HG02763 (cell line): ENCODE measurements around the gene GRIK2.

Source experiments
- ATAC-seq: cut with Tn5 transposase; IDR thresholded peaks from one replicate; pipeline ENCODE4 v1.9.1; 2021; ENCODE audit warnings: mild to moderate bottlenecking, moderate library complexity; ENCODE audit not compliant: unreplicated experiment

Gene GRIK2

DNA sequence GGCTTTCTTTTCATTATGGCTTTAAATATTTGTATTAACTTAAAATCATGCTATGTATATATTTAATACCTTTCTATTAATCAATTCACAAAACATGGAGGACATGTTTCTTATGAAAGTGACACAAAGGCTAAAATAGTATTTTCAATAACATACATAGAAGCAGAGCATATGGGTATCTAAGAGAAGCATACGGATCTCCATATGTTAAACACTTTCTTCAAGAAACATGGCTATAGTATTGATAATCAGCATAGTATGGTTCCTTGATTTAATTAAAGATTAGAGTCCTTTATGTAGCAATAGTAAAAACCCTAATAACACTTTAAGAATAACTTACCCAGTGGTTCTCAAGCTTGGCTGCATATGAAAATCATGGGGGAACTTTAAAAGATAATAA lies 58.5 kb downstream of the GRIK2 start:
- no peak for ATAC-seq

DNA sequence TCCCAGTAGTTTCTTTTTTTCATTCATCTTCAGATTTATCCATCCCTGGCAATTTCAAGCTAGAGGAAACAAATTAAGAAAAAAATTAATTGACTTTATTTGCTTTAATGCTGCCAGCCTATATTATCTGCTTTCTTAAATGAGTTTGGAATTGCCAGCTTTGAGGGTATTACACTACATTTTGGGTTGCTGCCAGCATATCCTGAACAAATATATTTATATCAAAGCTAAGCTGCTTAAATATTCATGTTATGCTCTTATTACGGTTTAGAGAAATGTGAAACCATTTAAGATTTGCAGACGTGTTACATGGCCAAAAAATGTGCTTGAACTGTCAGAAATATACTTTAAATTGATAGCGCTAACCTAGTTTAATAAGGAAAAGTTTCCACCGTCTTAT lies 59.7 kb downstream of the GRIK2 start:
- no peak for ATAC-seq

DNA sequence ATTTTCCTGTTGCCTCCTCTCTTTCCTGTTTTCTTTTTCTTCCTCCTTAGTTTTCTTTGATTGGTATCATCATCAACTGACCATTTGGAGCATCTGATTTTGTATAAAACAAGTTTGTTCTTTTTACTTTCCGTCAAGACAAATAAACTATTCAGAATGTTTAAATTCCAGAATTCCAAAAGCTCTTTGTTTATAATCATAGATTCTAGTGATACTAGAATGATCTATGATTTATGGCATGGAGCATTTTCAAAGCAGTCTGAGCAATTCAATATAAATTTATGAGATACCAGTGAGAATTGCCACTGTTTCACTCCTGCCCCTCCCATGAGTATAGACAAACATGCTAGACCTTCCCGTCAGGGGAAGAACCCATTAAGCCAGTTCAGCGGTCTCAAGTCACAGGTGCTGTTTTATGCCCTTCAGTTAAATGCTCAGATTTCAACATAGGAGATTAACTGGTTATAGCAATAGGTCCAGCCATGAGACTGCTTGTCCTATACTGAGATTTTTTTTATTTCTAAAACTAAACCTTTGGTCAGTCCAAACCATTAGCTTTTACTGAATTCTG lies 60.7 kb downstream of the GRIK2 start:
- no peak for ATAC-seq

DNA sequence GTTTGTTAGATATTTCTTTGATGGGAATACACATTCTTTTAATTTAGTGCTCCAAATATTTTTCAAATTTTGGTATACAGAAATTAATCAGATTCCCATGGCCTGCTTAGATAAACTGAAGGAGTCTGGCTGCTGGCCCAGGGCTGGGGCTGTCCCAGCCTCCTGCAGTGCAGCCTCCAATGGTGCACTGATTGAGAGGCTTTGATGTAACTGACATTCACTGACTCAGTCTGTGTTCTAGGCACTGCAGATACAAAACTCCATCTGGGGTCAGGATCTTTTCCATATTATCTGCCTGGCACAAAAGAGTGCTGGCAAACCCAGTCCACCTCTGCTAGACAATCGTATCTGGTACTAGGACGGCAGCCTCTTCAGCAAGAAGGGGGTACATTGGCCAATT lies 64.8 kb downstream of the GRIK2 start:
- ATAC-seq: no peak

DNA sequence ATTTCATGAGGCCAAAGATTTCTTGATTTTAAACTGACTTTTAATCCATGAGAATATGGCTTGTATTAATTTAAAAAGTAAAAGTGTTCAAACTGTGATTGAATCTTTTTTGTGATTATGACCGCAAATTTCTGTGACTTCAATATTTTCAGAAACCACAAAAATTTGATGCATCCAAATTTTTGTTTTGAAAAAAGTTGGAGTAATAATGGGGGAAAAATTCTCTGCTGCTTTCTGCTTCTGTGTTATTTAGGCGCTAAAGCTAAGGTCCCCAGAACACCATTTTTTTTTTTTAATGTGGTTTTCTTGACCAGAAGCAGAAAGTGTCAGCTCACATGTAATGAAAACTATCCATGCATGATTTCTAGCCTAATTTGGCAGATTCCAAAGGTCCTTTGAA lies 65.3 kb downstream of the GRIK2 start:
- no peak for ATAC-seq

DNA sequence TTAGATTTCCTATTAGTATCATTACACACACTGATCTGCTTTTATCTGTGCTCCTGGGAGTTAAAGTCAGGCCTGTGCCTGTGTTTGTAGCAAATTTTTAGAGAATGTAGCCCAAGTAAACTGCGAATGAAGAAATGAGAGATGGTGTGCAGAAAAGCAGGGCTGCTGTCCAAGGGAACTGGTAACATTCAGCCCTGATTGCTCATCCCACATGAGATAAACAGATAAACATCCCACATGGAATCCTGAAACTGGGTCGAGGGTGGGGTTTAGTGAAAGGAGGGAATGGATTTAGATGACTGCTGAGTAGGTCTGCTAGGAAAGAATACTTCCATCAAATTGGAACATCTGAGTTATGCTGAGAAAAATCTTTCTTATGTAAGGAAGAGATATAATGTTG lies 69.1 kb downstream of the GRIK2 start:
- no peak for ATAC-seq

DNA sequence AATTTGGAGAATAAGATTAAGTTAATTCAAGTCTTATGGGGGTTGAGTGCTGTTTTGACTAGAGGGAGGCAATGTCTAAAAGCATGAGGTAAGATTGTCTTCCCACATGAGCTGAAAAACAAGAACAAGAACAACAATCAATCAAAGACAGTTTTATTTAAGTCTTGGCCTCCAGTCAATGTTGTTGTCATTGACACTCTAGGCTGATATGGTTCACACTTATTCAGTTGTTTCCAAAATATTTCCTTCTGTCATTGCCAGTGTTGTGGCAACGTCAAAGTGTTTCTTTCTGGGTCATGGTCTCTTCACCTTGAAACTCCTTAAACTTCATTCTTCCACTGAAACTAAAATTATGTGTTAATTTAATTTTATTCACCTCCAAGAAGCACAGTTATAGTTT lies 72.4 kb downstream of the GRIK2 start:
- no peak for ATAC-seq

DNA sequence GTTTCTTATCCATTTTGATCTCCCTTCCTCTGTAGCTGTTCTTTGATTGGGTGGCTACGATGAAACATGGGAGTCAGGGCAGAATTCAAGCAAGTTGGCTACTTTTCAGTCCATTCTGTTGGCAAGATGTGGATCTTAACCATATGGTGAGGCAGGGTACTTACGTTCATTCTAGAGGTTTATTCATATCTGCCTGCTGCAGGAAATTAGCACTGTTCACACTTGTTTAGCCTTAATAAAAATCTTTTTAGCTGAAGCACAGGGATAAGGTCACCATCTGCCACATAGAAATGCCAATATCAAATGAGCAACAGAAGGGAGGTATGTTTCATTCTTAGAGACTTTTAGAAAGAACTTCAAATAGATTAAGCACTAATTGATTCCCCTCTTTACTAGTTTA lies 83.9 kb downstream of the GRIK2 start:
- no peak for ATAC-seq

DNA sequence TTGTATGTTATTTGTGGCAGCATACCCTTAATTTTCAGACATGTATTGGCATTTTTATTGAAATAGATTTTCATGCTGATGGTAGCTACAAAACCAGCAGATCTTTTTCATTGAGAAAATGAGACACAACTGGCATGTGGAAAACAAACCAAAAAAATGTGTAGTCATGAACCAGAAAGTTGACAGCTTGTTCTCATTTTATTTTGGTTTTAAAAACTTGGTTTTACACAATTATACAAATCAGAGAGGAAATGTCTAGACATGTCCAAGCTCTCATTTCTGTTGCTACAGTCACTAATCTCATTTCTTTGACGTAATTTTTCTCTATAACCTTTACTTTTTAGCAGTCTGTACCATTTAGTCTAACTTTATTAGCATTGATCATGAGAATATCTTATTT lies 85.4 kb downstream of the GRIK2 start:
- ATAC-seq: no peak

DNA sequence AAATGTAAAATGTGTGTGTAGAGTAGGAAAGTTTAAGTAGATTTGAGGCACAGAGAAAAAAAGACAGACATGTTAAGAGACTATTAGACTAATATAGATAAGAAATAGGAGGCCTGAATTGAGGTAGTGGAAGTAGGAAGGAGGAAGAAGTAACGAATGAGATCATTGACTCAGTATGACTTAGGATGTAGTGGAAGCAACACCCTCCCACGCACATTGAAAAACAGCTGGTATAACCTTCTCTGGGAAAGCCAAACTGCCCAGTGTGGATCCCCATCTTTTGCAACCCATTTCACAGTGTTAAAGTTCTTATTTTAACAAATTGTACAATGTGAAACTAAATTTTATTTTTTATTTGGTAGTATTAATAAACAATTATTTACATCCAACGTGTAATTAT lies 89.1 kb downstream of the GRIK2 start:
- no peak for ATAC-seq

DNA sequence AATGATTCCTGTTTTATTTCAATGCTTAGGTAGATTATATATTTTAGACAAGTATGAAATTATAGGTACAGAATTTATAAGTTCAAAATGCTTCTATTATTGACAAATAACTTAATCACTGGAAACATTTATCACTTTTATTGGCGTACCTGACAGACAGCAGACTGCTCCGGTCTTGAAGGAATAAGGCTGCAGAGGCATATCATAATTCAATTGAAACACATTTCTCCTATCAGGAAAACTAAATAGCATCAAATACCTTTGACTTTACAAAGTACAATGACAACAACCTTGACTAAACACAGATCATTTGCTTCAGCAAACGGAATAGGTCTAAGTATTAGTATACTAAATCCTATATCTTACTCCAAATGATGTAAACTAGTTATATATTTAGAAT lies 91.3 kb downstream of the GRIK2 start:
- no peak for ATAC-seq

DNA sequence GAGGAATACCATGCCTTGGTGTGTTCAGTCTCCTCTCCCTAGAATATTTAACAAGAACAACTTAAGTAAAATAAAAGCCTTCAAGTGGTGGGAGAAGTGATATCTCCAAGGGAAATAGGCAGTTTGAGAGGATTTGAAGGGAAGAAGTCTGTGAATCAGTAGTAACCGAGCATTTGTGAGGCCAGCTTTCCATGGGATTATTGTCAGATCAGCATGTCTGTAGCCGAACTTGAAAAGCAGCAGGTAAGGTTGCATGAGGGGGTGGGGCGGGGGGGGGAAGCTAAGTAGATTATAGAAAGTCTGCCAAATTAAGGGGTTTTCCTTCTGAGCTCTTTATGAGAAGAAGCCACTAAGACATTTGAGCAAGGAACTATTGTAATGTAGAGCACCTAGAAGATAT lies 92.6 kb downstream of the GRIK2 start:
- ATAC-seq: no peak

DNA sequence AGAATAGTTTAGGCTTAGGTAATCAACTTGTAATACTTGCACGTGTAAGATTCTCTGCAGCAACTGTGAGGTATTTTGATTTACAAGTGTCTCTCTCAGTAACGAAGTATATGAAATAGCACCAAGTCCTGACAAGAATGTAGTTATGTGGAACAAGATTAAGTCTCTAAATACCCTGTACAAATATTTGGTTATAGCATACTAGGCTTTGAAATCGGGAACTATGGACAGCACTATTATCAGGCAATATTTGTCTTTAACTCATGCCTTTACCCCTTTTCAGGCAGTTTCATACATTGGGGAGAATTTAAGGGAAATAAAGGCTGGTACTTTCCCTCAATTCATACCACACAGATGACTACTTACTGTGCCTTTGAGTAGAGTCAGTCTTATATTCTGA lies 93.2 kb downstream of the GRIK2 start:
- ATAC-seq: no peak

DNA sequence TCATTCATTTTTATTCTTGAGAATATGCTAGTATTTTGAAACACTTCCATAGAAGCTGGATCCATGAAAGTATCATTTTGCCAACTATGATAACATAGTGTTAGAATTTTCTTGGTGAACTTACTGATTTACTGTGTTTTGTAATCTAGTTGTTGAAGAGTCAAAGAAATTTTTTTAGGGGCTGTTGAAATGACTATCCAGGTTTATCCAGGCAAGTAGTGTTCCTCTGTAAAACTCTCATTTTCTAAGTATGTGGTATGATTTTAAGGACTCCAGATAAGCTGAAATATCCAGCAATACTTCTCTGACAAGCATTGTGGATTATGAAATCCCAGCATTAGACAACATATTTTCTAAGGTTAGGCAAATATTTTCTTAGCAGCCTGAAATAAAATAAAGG lies 95.9 kb downstream of the GRIK2 start:
- ATAC-seq: no peak

DNA sequence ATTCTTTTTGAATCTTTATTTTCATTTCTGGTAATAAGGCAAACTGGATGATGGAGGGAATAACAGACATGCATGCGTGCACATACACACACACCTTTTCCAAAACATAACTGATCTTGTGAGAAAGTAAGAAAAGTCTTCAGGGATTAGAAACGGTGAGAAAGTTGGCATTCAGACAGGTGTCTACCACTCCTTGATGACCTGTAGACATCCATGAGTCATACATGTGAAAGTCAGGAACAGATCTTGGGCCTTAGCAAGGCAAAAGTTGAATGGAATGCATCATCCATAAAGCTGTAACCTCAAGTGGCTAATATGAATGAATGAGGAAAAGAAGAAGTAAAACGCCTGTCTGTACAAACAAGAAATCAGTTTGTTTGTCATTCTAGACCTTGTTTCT lies 97.3 kb downstream of the GRIK2 start:
- no peak for ATAC-seq

DNA sequence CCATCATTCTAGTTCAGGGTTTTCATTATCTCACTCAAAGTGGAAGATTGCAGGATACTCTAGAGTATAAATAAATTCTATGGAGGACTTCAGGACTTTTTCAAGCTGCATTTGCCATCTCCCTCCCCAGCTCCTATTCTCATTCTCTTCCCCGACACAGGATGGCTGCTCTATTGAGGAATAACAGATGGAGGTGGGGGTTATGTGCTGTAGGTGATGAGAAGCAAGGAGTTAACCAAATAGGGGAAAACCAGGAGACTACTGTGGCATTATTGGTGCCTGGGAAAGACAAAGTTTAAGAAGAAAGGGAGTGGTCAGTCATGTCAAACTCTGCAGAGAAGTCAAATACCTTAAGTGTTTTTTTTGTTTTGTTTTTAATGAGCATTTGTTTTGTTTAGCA lies 109.3 kb downstream of the GRIK2 start:
- ATAC-seq: no peak

DNA sequence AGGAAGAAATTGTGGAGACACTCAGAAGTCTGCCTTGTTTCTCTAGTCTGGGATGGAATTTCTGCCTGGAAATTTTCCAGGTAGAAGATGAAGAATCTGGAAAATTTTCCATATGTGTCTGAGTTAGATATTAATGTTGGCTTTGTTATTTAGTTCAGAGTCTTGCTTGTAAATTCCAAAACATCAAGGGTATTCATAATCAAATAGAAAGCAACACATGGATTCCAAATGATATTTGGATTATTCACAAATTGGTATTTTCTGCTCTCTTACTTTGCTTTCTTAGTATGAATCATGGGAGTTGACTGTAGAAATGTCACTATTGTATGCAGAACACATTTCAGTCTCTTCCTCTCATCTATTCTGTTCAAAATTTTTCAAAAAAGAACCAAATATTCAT lies 116.0 kb downstream of the GRIK2 start:
- no peak for ATAC-seq

DNA sequence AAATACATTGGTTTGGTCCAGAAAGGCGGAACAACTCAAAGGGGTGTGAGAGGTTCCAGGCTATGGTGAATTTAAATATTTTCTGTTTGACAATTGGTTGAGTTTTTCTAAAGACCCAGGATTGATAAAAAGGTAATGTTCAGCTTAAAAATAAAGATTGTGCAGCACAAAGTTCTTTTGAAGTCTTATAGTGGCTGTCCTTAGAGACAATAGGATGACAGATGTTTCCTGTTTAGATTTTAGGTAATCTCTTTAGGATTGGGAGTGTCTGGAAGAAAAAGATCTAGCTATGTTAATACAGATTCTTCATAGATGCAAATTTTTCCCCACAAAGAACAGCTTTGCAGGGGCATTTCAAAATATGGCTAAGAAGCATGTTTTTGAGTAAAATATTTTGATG lies 119.7 kb downstream of the GRIK2 start:
- ATAC-seq: no peak

DNA sequence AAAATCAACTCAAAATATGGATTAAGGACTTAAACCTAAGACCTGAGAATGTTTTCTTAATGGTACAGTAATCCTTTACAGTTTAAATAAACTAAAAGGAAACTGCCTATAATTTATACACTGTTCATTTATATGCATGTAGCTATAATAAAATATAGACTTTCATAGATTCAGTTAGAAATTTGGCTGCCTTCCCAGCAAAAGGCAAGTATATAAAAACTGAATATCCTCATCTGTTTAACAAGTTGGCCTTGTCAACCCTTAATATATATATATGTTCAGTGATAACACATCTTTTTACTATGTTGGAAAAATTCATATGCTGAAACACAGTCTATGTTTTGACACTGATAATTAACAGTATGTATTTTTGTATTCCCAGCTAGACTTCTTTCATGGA lies 123.1 kb downstream of the GRIK2 start:
- no peak for ATAC-seq

DNA sequence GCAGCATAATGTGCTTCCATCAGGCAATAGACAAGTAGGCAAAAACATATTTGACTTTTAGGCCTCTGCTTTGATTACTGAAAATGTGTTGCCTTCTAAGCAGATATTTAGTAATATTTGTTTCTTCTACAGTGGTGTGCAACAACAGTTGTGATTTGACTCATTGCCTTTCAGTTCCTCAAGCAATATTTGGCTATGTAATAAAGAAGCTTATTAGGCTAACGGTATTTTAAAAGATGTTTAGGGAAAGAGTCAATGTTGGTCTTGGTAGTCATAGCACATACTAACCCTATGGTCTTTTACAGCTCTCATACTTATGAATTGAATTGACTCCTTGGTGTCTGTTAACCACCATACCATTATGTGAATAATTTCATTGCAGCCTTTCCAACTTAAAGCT lies 124.1 kb downstream of the GRIK2 start:
- no peak for ATAC-seq

DNA sequence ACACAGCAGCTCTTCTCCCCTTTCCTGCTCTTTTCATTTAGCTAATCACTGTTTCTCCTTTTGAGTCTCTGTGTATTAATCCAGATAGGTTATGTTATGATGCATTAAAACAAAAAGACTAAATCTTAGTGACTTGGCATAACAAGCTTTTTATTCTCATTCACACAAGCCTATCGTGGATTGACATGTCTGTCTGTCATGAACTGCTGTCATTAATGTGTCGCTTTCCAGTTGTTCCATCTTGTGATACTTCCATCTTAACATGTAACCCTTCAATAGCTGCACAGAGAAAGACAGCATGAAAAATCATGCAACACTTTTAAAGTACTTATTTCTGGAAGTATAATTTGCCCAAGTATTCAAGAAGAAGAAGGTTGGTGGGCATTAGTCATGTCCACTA lies 128.7 kb downstream of the GRIK2 start:
- ATAC-seq: no peak

DNA sequence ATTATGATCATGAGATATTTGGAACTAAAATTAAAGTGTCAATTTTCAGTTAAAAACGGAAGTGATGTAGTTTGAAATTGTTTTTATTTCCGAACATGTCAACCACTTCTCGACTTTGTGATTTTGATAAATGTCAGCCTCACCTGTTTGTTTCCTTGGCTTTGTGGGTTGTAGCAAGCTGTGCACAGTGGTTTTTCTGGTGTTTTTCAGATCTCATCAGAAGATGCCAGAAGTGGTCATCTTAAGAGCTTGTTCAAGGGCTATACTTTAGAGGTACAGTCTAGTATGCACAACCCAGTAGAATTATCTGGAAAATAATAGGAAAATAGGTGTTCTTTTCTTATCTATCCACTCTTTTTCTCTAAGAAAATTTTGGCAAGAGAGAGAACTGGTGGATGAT lies 134.0 kb downstream of the GRIK2 start:
- ATAC-seq: no peak

DNA sequence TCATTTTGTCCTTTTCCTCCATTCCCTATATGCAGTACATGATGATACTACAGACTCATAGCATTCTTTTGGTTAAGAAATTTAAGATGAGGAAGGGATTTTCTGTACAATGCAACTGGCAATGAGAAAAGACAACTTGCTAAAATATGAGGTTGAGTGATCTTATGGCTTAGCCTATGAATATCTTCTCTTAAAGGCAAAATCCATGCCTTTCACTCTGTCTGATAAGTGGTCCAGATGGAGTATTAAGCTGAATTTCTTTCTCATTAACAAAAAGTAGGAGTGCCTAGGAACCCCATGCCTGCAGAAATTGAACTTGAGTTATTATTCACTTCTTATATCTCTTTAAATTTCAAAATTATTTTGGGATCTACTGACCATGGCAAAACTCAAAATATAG lies 135.3 kb downstream of the GRIK2 start:
- ATAC-seq: no peak

DNA sequence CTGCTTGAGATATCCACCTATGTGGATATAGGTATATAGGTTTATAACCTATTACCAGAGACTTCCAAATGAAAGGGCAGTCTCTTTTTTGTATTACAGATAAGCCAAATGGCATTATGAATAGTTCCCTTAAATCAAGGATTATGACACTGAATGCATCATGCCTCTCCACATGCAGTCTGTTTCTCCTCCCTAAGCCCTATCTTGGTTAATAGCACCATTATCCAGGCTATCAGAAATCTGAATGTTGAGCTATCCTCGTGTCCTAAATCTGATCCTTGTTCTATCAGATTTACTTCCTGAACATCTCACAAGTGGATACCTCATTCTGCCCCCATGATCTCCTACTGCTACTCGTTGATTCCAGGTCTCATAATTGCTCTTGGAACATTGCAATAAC lies 138.0 kb downstream of the GRIK2 start:
- no peak for ATAC-seq
